ENCODE measurements around the gene KCNQ1. TPM values are rescaled to one million over a fixed set of nuclear protein-coding genes. Genes with fewer than 3 reads are reported as not detected.

The KCNQ1 gene
- total RNA-seq, 1 experiment from 2014 or later: not detected

- intact Hi-C loops (cut with micrococcal nuclease; ENCODE audit: unreplicated experiment): no loop called here
- ChIA-PET POLR2A (ENCODE audit: unreplicated experiment) (no interaction called here), CTCF (no interaction called here)
- H3K4me2 ChIP-seq: no peak overlapping the region
- no peaks in the 10 kb centered on the region for H3K4me1 ChIP-seq (replicated peaks; ENCODE audit: insufficient read depth)
- TF ChIP-seq EZH2 (IDR thresholded peaks at IDR 0.05; ENCODE audit: low read depth) (no peak), CTCF (conservative IDR thresholded peaks at IDR 0.05) (no peak)
- DNase-seq: no peak
- H3K27ac ChIP-seq: no peak overlapping the region
- no TSS peak for BruUV-seq (replicated peaks)
- no peaks in the 10 kb centered on the region for H4K20me1 ChIP-seq (ENCODE audit: insufficient read depth)
- H3K4me3 ChIP-seq: no peak overlapping the region
- H3F3A ChIP-seq (ENCODE audit: insufficient read depth, low read depth): no peaks in the 10 kb centered on the region
- H3K36me3 ChIP-seq (ENCODE audit: low read depth): no peaks in the 10 kb centered on the region
- no peaks in the 10 kb centered on the region for H3K9me3 ChIP-seq (ENCODE audit: insufficient read depth, low read depth)
- H3K9me2 ChIP-seq (ENCODE audit: insufficient read depth): no peaks in the 10 kb centered on the region
- no peaks in the 10 kb centered on the region for H3K79me2 ChIP-seq (ENCODE audit: low read depth)
- no peak overlapping the region for H2AFZ ChIP-seq
- no peaks in the 10 kb centered on the region for H3K27me3 ChIP-seq (ENCODE audit: insufficient read depth, low read depth)
Observed at GRCh38 chr11:2580061-2580421, 135.2 kb downstream of the KCNQ1 start.

- no peaks in the 10 kb centered on the region for H3K79me2 ChIP-seq (ENCODE audit: low read depth)
- H3K9me2 ChIP-seq (ENCODE audit: insufficient read depth): no peaks in the 10 kb centered on the region
- H3K27me3 ChIP-seq (ENCODE audit: insufficient read depth, low read depth): no peaks in the 10 kb centered on the region
- intact Hi-C loops (cut with micrococcal nuclease; ENCODE audit: unreplicated experiment): no loop called here
- no peaks in the 10 kb centered on the region for H4K20me1 ChIP-seq (ENCODE audit: insufficient read depth)
- H3K4me2 ChIP-seq: no peak overlapping the region
- no peak overlapping the region for H2AFZ ChIP-seq
- ChIA-PET CTCF (no interaction called here), POLR2A (ENCODE audit: unreplicated experiment) (no interaction called here)
- DNase-seq: no peak
- no peak overlapping the region for H3K4me3 ChIP-seq
- no peak for TF ChIP-seq CTCF (conservative IDR thresholded peaks at IDR 0.05)
- TF ChIP-seq EZH2 (IDR thresholded peaks at IDR 0.05; ENCODE audit: low read depth): no peak
- H3K4me1 ChIP-seq (replicated peaks; ENCODE audit: insufficient read depth): no peaks in the 10 kb centered on the region
- no peak overlapping the region for H3K27ac ChIP-seq
- H3K36me3 ChIP-seq (ENCODE audit: low read depth): no peaks in the 10 kb centered on the region
- no TSS peak for BruUV-seq (replicated peaks)
- H3F3A ChIP-seq (ENCODE audit: insufficient read depth, low read depth): no peaks in the 10 kb centered on the region
- no peaks in the 10 kb centered on the region for H3K9me3 ChIP-seq (ENCODE audit: insufficient read depth, low read depth)
Observed at GRCh38 chr11:2580571-2581001, 135.8 kb downstream of the KCNQ1 start.

DNA sequence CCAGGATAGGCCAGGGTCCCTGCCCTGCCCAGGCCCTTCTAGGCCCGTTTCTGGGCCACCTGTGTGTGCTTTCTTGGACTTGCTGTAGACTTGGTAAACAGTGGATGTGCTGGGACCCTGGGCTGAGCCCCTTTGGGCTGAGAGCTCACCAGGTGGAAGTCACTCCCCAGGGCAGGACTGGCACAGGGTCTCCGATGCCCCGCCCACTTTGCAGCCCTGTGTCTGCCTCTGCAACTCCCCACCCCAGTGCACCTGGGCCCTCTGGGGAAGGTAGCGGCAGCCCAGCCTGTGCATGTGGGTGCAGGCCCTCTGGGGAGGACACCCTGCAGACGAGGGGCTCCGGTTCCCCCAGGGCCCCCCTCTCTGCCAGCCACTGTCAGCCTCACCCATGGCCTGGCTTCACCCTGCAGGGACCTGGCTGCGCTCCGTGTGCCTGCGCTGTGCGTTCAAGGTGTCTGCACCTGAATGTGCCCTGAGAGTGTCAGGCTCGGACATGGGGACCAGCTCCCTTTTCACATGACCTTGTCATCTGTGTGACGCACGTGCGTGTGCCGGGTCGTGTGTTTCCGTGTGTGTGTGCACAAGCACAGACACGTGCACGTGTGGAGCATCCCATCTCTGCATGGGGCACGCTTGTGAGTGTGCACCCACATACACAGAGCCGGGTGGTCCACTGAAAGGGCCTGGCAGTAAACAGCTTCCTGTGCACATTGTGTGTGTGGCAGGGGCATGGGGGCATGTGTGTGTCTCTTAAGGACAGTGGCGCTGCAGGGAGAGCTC is 136.5 kb downstream of the KCNQ1 start:
- Histone ChIP-seq H3K27ac (no peak overlapping the region), H3F3A (ENCODE audit: insufficient read depth, low read depth) (no peaks in the 10 kb centered on the region), H2AFZ (no peak overlapping the region), H3K4me2 (no peak overlapping the region), H3K79me2 (ENCODE audit: low read depth) (no peaks in the 10 kb centered on the region), H3K9me3 (ENCODE audit: insufficient read depth, low read depth) (no peaks in the 10 kb centered on the region), H3K36me3 (ENCODE audit: low read depth) (no peaks in the 10 kb centered on the region), H3K27me3 (ENCODE audit: insufficient read depth, low read depth) (no peaks in the 10 kb centered on the region), H3K4me3 (no peak overlapping the region), H3K4me1 (replicated peaks; ENCODE audit: insufficient read depth) (no peaks in the 10 kb centered on the region), H3K9me2 (ENCODE audit: insufficient read depth) (no peaks in the 10 kb centered on the region), H4K20me1 (ENCODE audit: insufficient read depth) (no peaks in the 10 kb centered on the region)
- CTCF ChIA-PET: no interaction called here
- DNase-seq: no peak
- BruUV-seq (replicated peaks): no TSS peak
- intact Hi-C loops (cut with micrococcal nuclease; ENCODE audit: unreplicated experiment): no loop called here
- POLR2A ChIA-PET (ENCODE audit: unreplicated experiment): no interaction called here
- TF ChIP-seq CTCF (conservative IDR thresholded peaks at IDR 0.05): no peak
- TF ChIP-seq EZH2 (IDR thresholded peaks at IDR 0.05; ENCODE audit: low read depth): no peak
